ENCODE data around the gene NEK4.

GRCh38 chr3:52733256-52733891 lies 37.4 kb downstream of the NEK4 start:
- TF ChIP-seq, protein P1, sequence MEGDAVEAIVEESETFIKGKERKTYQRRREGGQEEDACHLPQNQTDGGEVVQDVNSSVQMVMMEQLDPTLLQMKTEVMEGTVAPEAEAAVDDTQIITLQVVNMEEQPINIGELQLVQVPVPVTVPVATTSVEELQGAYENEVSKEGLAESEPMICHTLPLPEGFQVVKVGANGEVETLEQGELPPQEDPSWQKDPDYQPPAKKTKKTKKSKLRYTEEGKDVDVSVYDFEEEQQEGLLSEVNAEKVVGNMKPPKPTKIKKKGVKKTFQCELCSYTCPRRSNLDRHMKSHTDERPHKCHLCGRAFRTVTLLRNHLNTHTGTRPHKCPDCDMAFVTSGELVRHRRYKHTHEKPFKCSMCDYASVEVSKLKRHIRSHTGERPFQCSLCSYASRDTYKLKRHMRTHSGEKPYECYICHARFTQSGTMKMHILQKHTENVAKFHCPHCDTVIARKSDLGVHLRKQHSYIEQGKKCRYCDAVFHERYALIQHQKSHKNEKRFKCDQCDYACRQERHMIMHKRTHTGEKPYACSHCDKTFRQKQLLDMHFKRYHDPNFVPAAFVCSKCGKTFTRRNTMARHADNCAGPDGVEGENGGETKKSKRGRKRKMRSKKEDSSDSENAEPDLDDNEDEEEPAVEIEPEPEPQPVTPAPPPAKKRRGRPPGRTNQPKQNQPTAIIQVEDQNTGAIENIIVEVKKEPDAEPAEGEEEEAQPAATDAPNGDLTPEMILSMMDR (conservative IDR thresholded peaks at IDR 0.05; ENCODE audit: low read depth, low read length) = no peak
- TF ChIP-seq EZH2 (IDR thresholded peaks at IDR 0.05; ENCODE audit: borderline replicate concordance, low read depth, low read length, poor library complexity, severe bottlenecking) = no peak
